GM06990 (cell line): ENCODE results near the gene MAML2.

Experiments used
- DNase-seq: peaks from one replicate; pipeline ENCODE4 v3.0.0-alpha.2; 2011; ENCODE audit not compliant: insufficient read length; ENCODE audit errors: extremely low read depth
- H3K27me3 ChIP-seq: replicated peaks from 2 replicates; pipeline ENCODE4 v1.6.0; 2011; ENCODE audit warnings: low read length; ENCODE audit not compliant: control insufficient read depth, insufficient read depth
- H3K36me3 ChIP-seq: 2 replicates; pipeline ENCODE4 v1.5.1; 2011; ENCODE audit warnings: low read length; ENCODE audit not compliant: control insufficient read depth, insufficient read depth
- H3K4me3 ChIP-seq: replicated peaks from 2 replicates; pipeline ENCODE4 v1.5.1; 2011; ENCODE audit warnings: low read depth, mild to moderate bottlenecking, control low read depth, low read length
- TF ChIP-seq, protein P1 (sequence below): IDR thresholded peaks from 2 replicates; pipeline ENCODE4 v1.5.1; 2011; ENCODE audit warnings: low read length, control low read depth, mild to moderate bottlenecking, inconsistent platforms; ENCODE audit not compliant: insufficient read depth, poor library complexity, severe bottlenecking

The MAML2 gene

DNA sequence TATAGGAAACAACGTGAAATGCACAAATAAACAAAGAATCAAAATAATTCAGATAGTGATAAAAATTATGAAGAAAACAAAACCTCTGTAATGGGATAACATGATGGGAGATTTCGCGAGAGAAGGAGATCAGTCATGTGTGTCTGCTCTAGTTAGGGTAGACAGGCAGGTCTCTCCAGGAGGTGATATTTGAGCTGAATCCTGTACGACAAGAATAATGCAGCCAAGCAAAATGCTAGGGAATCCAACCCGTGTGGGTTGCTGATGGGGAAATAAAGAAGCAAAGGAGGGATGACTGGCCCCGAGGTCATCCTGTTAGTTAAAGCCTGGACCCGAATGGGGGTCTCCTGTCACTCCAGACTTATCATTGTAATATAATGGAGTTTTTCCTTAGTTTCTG, 16.0 kb downstream of the MAML2 start:
- H3K27me3 ChIP-seq = no peaks in the 10 kb centered on the region
- no peak overlapping the region for H3K4me3 ChIP-seq
- no peaks in the 10 kb centered on the region for H3K36me3 ChIP-seq
- DNase-seq = no peak
- TF ChIP-seq, protein P1, sequence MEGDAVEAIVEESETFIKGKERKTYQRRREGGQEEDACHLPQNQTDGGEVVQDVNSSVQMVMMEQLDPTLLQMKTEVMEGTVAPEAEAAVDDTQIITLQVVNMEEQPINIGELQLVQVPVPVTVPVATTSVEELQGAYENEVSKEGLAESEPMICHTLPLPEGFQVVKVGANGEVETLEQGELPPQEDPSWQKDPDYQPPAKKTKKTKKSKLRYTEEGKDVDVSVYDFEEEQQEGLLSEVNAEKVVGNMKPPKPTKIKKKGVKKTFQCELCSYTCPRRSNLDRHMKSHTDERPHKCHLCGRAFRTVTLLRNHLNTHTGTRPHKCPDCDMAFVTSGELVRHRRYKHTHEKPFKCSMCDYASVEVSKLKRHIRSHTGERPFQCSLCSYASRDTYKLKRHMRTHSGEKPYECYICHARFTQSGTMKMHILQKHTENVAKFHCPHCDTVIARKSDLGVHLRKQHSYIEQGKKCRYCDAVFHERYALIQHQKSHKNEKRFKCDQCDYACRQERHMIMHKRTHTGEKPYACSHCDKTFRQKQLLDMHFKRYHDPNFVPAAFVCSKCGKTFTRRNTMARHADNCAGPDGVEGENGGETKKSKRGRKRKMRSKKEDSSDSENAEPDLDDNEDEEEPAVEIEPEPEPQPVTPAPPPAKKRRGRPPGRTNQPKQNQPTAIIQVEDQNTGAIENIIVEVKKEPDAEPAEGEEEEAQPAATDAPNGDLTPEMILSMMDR = no peak

DNA sequence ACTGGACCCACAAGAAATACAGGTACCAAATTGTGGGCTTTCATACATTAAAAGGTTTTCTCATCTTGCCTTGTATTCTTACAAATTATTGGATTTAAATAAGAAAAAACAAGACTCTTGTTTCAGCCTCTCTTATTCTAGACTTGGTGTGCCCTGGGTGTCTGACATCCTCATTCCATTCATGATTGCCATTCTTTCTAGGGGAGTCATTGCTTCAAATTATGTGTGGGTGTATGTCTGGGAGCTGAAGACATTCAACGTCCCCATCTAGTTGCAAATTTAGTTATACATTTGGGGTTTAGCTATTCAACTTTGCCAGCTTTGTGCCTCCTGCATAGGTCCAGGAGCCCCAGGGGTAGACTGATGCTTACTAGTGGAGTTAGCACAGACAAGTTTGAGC, 18.1 kb downstream of the MAML2 start:
- no peak for DNase-seq
- Histone ChIP-seq H3K36me3 (no peaks in the 10 kb centered on the region), H3K27me3 (no peaks in the 10 kb centered on the region), H3K4me3 (no peak overlapping the region)
- TF ChIP-seq, protein P1 = no peak

DNA sequence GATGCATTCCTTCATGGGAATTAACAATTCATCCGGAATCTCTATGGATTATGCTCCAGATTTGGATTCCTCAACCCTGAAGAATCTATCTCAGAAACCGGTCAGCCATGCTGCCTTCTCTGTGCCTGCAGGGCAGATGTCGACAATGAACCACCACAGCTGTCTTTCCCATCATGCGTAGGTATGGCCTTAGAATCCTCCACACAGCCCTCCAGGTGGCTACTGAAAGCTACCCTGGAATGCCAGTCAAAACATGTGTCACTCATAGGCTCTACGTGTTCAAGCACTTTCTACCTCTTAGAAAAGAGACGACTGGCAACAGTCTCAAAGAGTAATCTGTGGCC, 19.4 kb downstream of the MAML2 start:
- no peaks in the 10 kb centered on the region for H3K27me3 ChIP-seq
- no peaks in the 10 kb centered on the region for H3K36me3 ChIP-seq
- H3K4me3 ChIP-seq = no peak overlapping the region
- no peak for DNase-seq
- TF ChIP-seq, protein P1 = no peak

DNA sequence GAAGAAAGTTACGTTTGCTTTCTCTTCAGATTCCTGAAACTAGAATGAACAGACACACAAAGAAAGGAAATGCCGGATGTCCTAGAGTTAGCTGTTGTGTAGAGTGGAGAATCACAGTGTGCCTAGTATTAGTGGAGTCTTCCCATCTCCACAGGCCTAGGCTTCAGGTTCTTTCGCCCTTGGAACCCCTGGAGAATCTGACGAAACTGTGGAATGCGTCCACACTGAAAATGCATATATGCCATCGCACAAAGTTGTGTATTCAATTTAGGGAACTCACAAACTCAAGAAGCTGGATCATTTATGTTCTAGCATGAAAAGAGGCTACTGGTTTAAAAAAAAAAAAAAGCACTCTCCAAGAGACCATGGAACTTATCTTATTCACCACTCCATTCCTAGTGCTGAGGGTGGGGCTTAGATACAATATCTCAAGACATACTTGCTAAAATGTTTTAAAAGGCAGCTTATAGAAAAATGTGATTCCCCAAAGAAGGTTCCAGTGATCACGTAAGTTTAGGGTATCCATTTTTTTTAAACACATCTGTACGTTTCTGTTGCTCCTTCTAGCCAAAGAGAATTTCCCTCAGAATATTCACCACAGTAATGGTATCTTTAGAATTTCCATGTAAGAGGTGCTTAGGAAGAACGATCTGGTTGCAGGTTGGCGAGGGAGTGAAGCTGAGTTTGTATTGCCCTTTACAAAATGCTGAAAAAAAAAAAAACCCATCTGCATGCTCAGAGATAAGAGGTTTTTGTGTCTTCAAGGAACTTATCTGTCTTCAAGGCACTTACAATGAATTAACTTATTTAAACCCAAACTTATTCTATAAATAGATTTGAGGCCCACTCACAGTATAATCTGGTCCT, 20.0 kb downstream of the MAML2 start:
- H3K4me3 ChIP-seq = no peak overlapping the region
- H3K27me3 ChIP-seq = no peaks in the 10 kb centered on the region
- H3K36me3 ChIP-seq = no peaks in the 10 kb centered on the region
- TF ChIP-seq, protein P1 = no peak
- no peak for DNase-seq

DNA sequence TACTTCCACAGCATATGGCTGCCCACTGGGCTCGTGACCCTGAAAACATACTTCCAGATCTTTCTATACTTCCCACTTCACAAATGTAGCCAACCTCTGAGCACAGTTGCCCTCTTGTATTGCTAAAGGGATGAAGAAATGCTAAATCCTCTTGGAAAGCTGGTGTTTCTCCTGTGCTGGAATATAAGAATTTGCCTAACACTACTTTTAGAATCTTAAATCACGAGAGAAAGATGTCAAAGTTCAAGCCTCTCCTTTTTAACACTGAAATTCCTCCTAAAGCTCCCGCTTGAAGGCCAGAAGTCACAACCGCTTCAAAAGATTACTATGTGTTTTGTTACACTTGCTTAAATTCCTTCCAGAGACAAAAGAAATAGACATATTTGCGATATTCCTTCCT, 21.9 kb downstream of the MAML2 start:
- Histone ChIP-seq H3K4me3 (no peak overlapping the region), H3K27me3 (no peaks in the 10 kb centered on the region), H3K36me3 (no peaks in the 10 kb centered on the region)
- TF ChIP-seq, protein P1 = no peak
- no peak for DNase-seq
